Aorta (tissue), 5 donors: ENCODE measurements around the gene REEP1. TPM values are rescaled to one million over a fixed set of nuclear protein-coding genes. Genes with fewer than 3 reads are reported as not detected.
"Not testable (repeated sequence)": the region's sequence is repeated elsewhere in the genome, so short reads cannot be mapped to it uniquely, and the experiment has no call there.

ENCODE experiments used
- ATAC-seq: fragments of 200-7000 bp; cut with Tn5 transposase; one replicate; pipeline ENCODE4 v1.9.1; 2022; ENCODE audit warnings: moderate library complexity; ENCODE audit not compliant: low FRiP score
- DNase-seq, 2 donors: peaks; one replicate each; pipeline ENCODE4 v3.0.0-alpha.2; 2020
- H3K27ac ChIP-seq, 2 donors: one replicate each; pipeline ENCODE4 v1.5.1; 2013; ENCODE audit warnings: low read length in 2 of 2, mild to moderate bottlenecking in 2 of 2, moderate library complexity in 2 of 2, control low read depth in 1 of 2, inconsistent platforms in 1 of 2, low read depth in 1 of 2
- H3K27me3 ChIP-seq, 2 donors: one replicate each; pipeline ENCODE4 v1.6.1; 2013; ENCODE audit warnings: control low read depth in 1 of 2, low read length in 1 of 2, mild to moderate bottlenecking in 1 of 2, moderate library complexity in 1 of 2; ENCODE audit not compliant: insufficient read depth in 2 of 2, control insufficient read depth in 1 of 2
- H3K36me3 ChIP-seq, 2 donors: one replicate each; pipeline ENCODE4 v1.6.1; 2013; ENCODE audit warnings: control low read depth in 1 of 2, low read length in 1 of 2, mild to moderate bottlenecking in 1 of 2; ENCODE audit not compliant: insufficient read depth in 2 of 2, control insufficient read depth in 1 of 2
- H3K4me1 ChIP-seq, 2 donors: one replicate each; pipeline ENCODE4 v1.6.1; 2013; ENCODE audit warnings: low read length in 2 of 2, control low read depth in 1 of 2, mild to moderate bottlenecking in 1 of 2, moderate library complexity in 1 of 2; ENCODE audit not compliant: insufficient read depth in 2 of 2, control insufficient read depth in 1 of 2
- H3K4me3 ChIP-seq, 2 donors: one replicate each; pipeline ENCODE4 v1.5.1; 2013; ENCODE audit warnings: low read length in 2 of 2, control low read depth in 1 of 2, mild to moderate bottlenecking in 1 of 2
- H3K9me3 ChIP-seq: one replicate; pipeline ENCODE4 v1.6.1; 2013; ENCODE audit warnings: mild to moderate bottlenecking, low read length; ENCODE audit not compliant: control insufficient read depth
- WGBS, 2 donors: extraction: QIAGEN DNeasy Blood & Tissue Kit; methylation state at CpG; one replicate each; pipeline ENCODE4 v1.1.7; 2013; 5-methylcytosine and 5-hydroxymethylcytosine counted together
- intact Hi-C, 2 donors: fragments of 100-400 bp; cut with DNase I; formaldehyde crosslinking; loops; one replicate each; pipeline versions ENCODE4 v1.14.2 to v1.15.0; 2022
- polyA plus RNA-seq, 2 donors: library from polyadenylated mRNA; stranded (reverse); fragments of 200-250 nt; gene quantifications; one replicate each; pipeline ENCODE4 v1.2.3, GENCODE V29; 2013
- total RNA-seq, 2 donors: library from RNA; stranded (reverse); fragmentation: NEBNext Ultra II Directional; extraction: Animal tissue kit (Norgen Biotek cat#: 25700); gene quantifications; one replicate each; pipeline ENCODE4 v1.2.1, GENCODE V29; 2021
- donor health status: healthy with polysubstance abuse.
- donor health status: Bipolar disorder and iron deficiency.
- donor health status: DM: no; HTN: no; CAD: no.
- donor health status: DM: no; HTN: no; CAD: no.
- donor health status: DM: yes; HTN: yes; CAD: no.

Gene REEP1
- total and polyA plus RNA-seq, 4 donors = 4.5 to 36.3 (median 10.5) TPM

- no peak for ATAC-seq
- Histone ChIP-seq H3K4me3 (no peak overlapping the region), H3K27ac (no peak overlapping the region), H3K4me1 (no peaks in the 10 kb centered on the region), H3K9me3 (no peaks in the 10 kb centered on the region), H3K36me3 (peaks cover 0 to 9% of the 10 kb centered on the region in 2 donors), H3K27me3 (no peaks in the 10 kb centered on the region)
- WGBS, 2 donors = 81 to 86% methylated on average over 7 of the region's 7 CpGs
- no peak for DNase-seq
- intact Hi-C loops = no loop called here
These were observed 133.0 kb downstream of the REEP1 start for GRCh38 chr2:86204458-86204857.

- Histone ChIP-seq H3K4me3 (no peak overlapping the region), H3K27ac (no peak overlapping the region), H3K27me3 (no peaks in the 10 kb centered on the region), H3K36me3 (peaks cover 0 to 8% of the 10 kb centered on the region in 2 donors), H3K4me1 (no peaks in the 10 kb centered on the region), H3K9me3 (no peaks in the 10 kb centered on the region)
- no peak for ATAC-seq
- intact Hi-C loops = no loop called here
- WGBS, 2 donors = 86 to 96% methylated on average over 1 of the region's 1 CpG
- no peak for DNase-seq
These were observed 133.8 kb downstream of the REEP1 start for GRCh38 chr2:86203614-86204013.

GRCh38 chr2:86202702-86203101, 134.7 kb downstream of the REEP1 start:
- Histone ChIP-seq H3K4me3 (no peak overlapping the region), H3K27ac (no peak overlapping the region), H3K9me3 (no peaks in the 10 kb centered on the region), H3K4me1 (no peaks in the 10 kb centered on the region), H3K27me3 (no peaks in the 10 kb centered on the region), H3K36me3 (peaks cover 0 to 8% of the 10 kb centered on the region in 2 donors)
- intact Hi-C loops = no loop called here
- 81 to 86% methylated on average over 9 of the region's 9 CpGs for WGBS, 2 donors
- no peak for DNase-seq
- ATAC-seq = no peak

GRCh38 chr2:86202336-86202692, 135.1 kb downstream of the REEP1 start:
- no peak for ATAC-seq
- 79% methylated on average over 2 of the region's 2 CpGs for WGBS, 2 donors
- Histone ChIP-seq H3K9me3 (no peaks in the 10 kb centered on the region), H3K27me3 (no peaks in the 10 kb centered on the region), H3K36me3 (peaks cover 0 to 8% of the 10 kb centered on the region in 2 donors), H3K4me1 (no peaks in the 10 kb centered on the region), H3K4me3 (no peak overlapping the region), H3K27ac (no peak overlapping the region)
- intact Hi-C loops = no loop called here
- DNase-seq = no peak

- Histone ChIP-seq H3K9me3 (no peaks in the 10 kb centered on the region), H3K27ac (no peak overlapping the region), H3K4me1 (no peaks in the 10 kb centered on the region), H3K36me3 (peaks cover 0 to 5% of the 10 kb centered on the region in 2 donors), H3K4me3 (no peak overlapping the region), H3K27me3 (no peaks in the 10 kb centered on the region)
- intact Hi-C loops = no loop called here
- WGBS, 2 donors = 66 to 79% methylated on average over 8 of the region's 8 CpGs
- no peak for DNase-seq
- no peak for ATAC-seq
These were observed 135.6 kb downstream of the REEP1 start for GRCh38 chr2:86201671-86202335.

- H3K4me1 ChIP-seq, H3K36me3 ChIP-seq, H3K4me3 ChIP-seq, H3K9me3 ChIP-seq, H3K27me3 ChIP-seq, ATAC-seq, DNase-seq, intact Hi-C loops, H3K27ac ChIP-seq: not testable (repeated sequence)
- 84 to 86% methylated on average over 11 of the region's 11 CpGs for WGBS, 2 donors
These were observed 136.9 kb downstream of the REEP1 start for GRCh38 chr2:86200564-86200963.

GRCh38 chr2:86199834-86200177, 137.6 kb downstream of the REEP1 start:
- 2% methylated on average over 8 of the region's 8 CpGs for WGBS, 2 donors
- peak overlapping the region in 1 of 2 donors; percentile 5 for H3K27ac ChIP-seq
- no peak for ATAC-seq

GRCh38 chr2:86195808-86196387, 141.5 kb downstream of the REEP1 start:
- H3K36me3 ChIP-seq = no peaks in the 10 kb centered on the region
- intact Hi-C loops = loop anchor here in 1 of 2 donors (5.0 kb wide), 1 partner anchor 246 kb away; the partner anchor contains the start of gene KDM3A
- no peaks in the 10 kb centered on the region for H3K27me3 ChIP-seq
- H3K27ac ChIP-seq = peak overlapping the region in 1 of 2 donors; percentile 86
- WGBS, 2 donors = 28 to 30% methylated on average over 23 of the region's 23 CpGs
- peaks cover 0 to 3% of the 10 kb centered on the region in 2 donors for H3K4me1 ChIP-seq
- ATAC-seq = no peak
- no peak for DNase-seq
- H3K9me3 ChIP-seq = no peaks in the 10 kb centered on the region
- H3K4me3 ChIP-seq = peak overlapping the region; percentile 54 to 67

More at GRCh38 chr2:86199834-86200177, 137.6 kb downstream of the REEP1 start:
- no peaks in the 10 kb centered on the region for H3K36me3 ChIP-seq
- intact Hi-C loops = loop anchor here in 1 of 2 donors (5.0 kb wide), 1 partner anchor 242 kb away; the partner anchor contains the start of gene KDM3A
- H3K4me3 ChIP-seq = peak overlapping the region; percentile 72 to 96
- DNase-seq = no peak
- H3K27me3 ChIP-seq = no peaks in the 10 kb centered on the region
- no peaks in the 10 kb centered on the region for H3K4me1 ChIP-seq
- H3K9me3 ChIP-seq = no peaks in the 10 kb centered on the region
